ENCODE measurements around the gene ASXL2.

ASXL2 gene

DNA sequence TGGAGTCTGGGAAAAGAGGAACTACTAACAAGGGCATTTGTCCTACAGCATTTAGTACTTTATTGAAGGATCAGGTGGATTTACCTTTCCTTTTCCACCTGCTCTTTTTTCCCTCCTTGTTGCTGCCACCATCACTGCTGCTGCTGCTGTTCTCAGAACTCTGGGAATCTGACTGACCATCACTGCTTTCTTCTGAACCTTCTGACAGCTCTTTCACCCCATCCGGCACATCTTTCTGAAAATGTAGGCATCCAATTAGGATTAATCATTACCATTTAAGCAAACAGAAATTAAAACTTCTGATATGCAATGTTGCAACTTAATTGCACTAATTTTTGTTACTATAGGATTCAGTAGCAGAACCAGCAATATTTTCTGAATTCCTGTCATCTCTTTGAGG is 79.0 kb downstream of the ASXL2 start:
- no peak for DNase-seq (ENCODE audit: low spot score)

DNA sequence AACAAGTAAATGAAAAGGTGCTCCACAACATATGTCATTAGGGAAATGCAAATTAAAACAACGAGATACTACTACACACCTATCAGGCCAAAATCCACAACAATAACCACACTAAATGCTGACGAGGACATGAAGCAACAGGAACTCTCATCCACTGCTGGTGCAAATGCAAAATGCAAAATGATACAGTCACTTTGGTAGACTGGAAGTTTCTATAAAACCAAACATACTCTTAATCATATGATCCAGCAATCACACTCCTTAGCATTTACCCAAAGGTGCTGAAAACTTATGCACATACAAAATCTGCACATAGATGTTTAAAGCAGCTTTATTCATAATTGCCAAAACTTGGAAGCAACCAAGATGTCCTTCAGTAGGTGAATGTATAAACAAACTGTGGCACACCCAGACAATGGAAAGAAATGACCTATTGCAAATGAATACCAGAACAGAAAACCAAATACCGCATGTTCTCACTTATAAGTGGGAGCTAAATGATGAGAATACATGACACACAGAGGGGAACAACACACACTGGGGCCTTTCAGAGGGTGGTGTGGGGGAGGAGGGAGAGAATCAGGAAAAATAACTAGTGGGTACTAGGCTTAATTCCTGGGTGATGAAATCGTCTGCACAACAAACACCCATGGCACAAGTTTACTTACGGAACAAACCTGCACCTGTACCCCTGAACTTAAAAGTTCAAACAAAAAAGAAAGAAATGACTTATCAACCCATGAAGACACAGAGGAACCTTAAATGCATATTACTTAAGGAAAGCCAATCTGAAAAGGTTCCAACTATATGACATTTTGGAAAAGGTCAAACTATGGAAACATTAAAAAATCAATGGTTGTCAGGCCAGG is 80.4 kb downstream of the ASXL2 start:
- DNase-seq (ENCODE audit: low spot score): no peak

DNA sequence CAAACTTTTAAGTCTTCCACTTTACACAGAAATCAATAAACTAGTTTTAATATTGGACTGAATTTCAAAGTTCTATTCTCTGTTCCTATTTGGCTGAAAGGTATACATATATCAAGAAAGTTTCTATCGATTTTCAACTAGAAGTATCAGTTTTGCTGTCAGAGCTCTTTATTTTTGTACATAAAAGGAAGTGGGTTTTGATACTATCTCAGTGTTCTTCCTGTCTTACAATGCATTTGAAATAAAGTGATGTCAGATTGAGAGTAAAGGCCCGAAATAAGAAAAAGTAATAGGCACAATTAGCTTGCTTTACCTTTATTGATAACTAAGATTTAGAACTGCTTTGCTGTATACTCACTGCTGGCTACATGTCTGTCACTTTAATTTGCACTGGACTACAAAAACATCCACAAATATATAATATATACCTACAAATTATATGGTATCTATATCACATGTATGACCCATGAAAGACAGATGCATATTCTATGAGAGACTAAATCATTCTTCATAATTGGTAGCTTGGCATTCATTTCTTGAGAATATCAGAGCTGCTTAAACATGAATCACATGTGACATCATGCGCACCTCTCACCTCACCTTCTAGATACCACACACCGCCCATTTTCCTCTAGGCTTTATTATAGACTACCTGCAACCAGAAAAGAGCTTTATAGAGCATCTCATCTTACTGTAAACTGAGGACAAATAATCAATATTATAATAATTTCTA is 83.6 kb downstream of the ASXL2 start:
- no peak for DNase-seq (ENCODE audit: low spot score)

DNA sequence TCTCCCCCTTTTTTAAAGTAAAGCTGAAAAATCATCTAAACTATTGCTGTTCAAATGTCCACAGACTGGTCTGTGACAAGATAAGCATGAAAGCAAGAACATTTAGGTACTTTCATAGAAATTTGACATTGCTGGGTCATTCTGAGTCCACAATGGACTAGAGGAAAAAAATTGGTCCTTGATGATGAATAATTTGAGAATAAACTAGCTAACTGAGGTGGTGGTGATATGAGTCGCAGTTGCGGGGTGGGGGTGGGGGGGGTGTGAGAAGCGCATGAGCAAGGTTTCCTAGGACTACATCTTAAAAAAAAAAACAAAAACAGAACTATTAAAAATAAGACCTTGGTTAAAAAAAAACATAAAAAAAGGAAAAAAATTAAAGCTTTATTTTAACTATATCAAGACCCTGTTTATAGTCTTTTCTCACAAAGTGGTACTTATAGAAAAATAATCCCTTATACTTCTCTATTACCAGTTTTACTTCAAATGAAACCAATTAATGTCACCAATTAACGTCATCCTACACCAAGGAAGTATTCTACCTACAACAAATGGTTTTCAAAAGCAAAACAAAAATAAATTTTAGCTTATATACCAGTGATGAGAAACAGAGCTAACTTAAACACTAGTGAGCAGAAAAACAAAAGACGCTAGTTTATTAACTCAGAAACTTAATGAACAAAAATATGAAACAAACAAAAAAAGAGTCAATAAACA is 88.1 kb downstream of the ASXL2 start:
- DNase-seq (ENCODE audit: low spot score): no peak

DNA sequence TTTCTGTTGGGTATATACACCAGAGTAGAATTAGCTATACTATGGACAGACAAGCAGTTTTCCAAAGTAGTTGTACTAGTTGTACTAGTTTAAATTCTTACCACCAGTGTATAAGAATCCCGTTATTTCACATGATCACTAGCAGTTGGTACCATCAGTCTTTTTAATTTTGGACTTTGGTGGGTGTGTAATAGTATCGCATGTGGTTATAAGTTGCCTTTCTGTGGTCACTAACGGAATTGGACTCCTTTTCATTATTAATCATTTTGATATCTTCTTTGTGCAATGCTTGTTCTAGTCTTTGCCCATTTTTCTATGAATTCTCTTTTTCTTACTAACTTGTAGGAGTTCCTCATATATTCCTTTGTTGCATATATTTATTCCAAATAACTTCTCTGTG is 89.8 kb downstream of the ASXL2 start:
- DNase-seq (ENCODE audit: low spot score): no peak

DNA sequence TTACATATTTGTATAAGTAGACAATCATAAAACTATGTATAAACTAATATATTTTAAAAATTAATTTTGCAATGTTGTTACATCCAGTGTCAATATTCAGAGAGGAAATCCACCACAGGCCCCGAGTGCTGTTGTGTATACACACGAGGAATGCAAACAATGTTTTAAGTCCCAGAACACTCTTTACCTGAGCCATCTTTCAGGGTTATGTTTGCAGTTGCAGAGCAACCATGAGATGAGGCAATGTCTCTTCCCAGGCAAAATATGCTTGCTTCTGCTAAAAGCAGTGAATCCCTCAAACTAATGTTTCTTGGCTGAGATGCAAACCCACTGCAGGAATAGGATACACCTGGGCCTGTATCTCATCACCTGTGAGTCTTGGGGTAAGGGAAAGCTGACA is 91.3 kb downstream of the ASXL2 start:
- no peak for DNase-seq (ENCODE audit: low spot score)

DNA sequence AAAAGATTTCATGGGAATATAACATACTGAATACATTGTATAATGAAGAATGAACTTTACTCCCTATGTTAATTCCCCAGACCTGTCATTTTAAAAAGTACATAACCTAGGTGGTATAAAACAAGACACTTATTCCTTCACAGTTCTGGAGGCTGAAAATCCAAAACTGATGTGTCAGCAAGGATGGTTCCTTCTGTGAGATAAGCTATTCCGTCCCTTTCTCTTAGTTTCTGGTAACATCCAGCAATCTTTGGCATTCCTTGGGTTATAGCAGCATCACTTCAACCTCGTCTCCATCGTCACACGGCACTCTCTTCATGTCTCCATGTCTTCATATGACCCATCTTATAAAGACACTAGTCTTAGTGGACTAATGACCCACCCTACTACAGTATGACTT is 93.9 kb downstream of the ASXL2 start:
- no peak for DNase-seq (ENCODE audit: low spot score)

DNA sequence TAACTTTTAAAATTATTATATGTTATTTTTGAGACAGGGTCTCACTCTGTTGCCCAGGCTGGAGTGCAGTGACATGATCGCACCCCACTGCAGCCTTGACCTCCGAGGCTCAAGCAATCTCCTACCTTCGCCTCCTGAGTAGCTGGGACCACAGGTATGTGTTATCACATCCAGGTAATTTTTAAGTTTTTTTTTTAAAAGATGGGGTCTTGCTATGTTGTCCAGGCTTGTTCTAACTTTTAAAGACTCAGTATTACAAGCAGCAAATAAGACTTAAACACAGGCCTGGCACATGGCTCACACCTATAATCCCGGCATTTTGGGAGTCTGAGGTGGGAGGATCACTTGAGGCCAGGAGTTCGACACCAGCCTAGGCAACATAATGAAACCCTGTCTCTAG is 101.2 kb downstream of the ASXL2 start:
- DNase-seq (ENCODE audit: low spot score): no peak

DNA sequence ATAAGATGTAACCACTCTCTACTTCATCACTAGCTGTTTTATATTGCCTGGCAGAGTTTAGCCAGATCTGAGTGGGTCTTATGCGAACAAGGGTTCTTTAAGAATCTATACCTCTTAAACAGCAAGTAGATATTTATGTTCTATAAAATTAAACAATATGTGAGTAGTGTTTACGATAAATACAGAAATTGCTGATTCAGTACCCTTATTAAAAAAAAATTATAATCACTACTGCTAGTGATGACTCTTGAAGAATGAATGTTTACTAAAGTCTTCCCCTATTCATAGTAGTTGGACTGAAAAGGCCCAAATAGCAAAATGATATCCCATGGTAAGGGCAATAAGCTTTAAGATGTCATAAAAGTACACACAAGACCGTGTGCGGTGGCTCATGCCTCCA is 106.2 kb downstream of the ASXL2 start:
- DNase-seq (ENCODE audit: low spot score): no peak

DNA sequence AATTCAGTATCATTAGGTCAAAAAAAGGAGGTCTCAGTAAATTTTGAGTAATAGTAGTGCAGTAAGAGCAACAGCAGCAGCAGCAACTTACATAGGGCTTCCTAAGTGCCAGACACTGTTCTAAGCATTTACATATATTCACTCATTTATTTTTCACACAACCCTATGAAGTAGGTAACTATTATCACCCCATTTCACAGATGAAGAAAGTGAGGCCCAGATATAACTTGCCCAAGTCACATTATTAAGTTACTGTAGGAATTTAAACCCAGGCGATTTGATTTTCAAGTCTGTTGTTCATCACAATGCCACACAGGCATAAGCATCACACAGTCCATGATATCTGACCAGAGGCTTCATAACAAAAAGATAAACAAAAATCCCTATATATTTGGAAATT is 114.7 kb downstream of the ASXL2 start:
- DNase-seq (ENCODE audit: low spot score): no peak

DNA sequence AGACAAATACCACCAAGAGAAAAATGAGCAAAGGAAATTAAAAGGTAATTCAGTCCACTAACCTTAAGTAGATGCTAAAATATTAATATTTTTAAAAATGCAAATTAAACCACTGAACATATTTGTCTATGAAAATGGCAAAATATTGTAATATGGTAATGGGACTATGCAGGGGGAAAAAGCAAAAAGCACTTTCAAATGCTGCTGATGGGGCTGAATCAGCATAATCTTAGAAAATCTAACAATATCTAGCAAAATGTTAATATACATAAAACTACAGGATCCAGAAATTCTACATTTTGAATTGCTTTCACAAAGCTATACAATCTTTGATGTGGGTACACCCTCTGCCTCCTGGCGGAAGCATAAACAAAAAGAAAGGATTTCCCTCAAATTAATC is 118.0 kb downstream of the ASXL2 start:
- DNase-seq (ENCODE audit: low spot score): no peak

DNA sequence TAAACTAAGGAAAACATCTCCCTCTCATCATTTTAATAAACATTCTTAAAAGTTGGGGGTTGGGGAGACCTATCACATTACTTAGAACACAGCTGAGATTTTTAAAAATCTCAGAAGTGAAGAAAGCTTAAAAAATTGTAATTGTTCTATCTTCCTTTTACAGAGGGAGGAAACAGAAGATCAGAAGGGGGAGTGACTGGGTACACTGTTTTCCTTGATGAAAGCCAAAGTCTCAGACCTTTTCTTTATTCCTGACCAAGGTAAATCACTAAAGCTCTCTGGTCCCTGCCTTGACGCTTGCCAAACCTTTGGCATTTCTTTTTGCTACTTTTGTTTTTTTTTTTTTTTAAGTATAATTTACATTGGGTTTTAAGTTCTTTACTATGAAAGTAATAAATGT is 119.9 kb downstream of the ASXL2 start:
- DNase-seq (ENCODE audit: low spot score): no peak

DNA sequence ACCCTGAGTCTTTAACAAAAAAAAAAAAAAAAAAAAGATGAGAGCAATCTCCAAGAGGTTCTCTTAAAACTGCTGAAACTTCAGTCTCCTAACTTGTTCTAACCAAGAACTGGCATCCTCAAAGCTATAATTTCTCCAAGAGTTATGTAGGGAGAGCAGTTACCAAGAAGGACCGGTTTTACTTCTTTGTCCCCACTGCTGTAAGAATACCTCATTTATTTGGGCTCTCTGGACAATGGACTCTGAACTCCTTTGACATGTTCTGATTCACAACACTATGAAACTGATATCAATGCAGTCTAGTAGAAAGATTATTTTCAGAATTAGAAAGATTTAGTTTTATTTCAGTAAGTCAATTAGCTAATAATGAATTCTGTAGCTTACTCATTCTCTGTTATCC is 120.4 kb downstream of the ASXL2 start:
- no peak for DNase-seq (ENCODE audit: low spot score)

DNA sequence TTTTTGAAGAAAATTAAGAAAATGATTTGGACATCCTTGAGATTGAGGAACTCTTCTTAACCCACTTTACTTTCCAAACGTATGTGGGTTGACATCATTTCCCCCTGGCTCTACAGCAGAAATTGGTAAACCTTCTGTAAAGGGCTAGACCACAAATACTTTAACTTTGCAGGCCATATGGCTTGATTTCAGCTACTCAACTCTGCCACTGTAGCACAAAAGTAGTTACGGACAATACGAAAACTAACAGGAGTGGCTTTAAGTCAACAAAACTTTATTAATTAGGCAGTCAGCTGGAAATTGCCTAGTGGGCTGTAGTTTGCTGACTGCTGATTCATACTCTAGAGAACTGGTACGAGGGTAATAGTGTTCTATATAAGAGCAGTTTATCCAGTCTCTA is 121.8 kb downstream of the ASXL2 start:
- DNase-seq (ENCODE audit: low spot score): no peak

DNA sequence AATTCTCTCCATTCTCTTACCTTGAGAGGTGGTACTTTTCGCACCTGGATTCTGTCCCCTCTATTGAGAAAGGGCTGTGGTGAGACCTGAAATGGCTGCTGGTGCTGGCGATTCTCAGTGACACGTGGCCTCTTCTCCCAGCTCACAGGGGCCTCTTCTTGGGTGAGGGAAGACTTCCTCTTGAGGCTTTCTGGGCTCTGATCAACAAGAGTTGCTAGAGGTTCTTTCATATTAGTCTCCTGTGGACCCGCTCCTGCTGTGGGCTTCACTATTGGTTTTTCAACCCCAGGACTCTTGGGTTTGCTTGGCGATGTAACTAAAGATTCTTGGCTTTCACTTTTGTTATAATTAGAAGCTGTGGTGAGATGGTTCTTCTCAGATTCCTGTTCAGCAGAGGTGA is 128.6 kb downstream of the ASXL2 start:
- no peak for DNase-seq (ENCODE audit: low spot score)

DNA sequence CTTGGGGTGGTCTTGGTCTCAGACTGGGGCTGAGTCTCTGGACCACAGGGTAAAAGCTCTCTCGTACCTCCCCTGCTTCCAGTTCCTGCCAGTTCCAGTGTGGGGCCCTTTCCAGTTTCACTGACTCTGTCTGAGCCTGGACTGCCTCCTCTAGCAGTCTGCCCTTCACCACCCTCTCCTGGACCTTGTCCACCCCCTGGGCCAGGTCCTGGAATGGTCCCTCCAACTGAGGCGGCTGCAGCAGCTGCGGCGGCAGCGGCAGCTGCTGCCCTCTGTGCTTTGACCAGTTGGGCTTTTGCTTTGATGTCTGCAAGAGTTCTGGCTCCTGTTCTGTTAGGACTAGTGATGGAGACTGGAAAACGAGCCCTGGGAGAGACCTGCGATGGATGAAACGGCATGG is 134.2 kb downstream of the ASXL2 start:
- no peak for DNase-seq (ENCODE audit: low spot score)

DNA sequence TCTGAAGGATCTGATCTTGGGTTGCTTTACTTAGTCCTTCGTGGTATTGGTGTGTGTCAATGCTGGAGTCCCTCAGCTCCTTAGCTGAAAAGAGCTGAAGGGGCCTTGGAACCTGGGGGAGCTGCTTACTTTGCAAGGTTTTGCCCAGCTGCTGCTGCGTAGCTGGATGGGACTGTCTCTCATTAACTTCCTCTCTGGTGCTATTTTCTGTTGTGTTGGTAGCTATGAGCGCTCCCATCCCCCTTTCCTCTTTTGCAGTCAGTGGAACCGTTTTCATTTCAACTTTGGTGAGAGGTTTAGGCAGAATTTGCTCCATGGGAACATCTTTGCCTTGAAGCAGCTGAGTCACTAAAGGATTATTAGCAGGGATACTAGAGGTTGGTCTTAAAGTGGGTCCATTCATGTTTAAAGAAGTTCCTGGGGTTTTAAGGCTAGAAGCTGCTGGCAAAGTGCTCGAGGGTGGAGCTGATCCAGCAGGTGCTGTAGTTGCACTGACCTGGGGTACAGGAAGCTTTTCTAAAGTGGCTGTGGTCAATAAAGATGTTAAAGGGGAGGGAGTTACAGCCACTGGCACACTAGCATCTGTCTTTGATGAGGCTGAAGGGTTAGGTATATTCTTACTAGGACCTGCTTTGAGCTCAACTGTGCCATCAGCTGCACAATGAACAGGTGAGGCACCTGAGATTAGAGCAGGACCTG is 135.0 kb downstream of the ASXL2 start:
- DNase-seq (ENCODE audit: low spot score): no peak

DNA sequence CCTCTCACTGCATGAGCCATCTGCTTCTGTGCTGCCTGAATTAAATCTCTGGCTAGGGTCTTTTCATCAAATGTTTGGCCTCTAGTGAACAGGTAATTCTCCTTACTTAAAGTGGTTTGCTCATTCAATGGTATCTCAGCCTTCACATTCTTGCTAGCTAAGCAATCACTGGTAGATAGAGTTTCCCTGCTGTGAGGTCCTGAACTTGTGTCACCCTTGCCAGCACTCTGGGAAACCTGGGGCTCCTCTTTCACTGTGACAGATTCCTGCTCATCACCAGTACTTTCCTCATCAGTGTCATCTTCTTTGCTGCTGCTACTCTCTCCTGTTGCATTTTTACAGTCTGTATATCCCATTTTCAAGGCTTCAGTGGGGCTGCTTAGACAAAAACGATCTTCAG is 135.8 kb downstream of the ASXL2 start:
- no peak for DNase-seq (ENCODE audit: low spot score)

DNA sequence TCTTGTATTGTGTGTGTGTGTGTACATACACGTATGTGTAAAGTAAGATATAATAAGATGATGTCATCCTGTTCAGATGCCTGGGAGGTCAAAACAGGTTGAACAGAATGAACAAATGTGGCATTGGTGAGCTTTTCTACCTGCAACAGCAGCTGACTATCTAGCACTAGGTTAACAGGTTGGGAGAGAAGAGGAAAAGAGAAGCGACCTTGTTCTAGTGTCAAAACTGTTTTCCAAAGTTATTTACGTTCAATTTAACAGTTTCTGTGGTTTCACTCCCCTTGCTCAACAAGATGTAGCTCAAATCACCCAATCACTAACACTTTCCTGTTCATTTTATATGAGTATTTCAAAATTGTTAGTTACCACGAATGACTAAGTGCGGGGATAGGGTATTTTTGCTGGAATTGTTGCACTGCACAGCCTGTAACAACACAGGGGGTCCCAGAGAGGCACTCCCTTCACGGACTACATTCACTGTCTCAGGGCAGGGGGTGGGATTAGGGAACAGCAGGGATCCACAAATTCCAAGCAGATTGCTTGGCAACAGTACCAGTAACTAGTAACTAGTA is 137.4 kb downstream of the ASXL2 start:
- DNase-seq (ENCODE audit: low spot score): no peak

DNA sequence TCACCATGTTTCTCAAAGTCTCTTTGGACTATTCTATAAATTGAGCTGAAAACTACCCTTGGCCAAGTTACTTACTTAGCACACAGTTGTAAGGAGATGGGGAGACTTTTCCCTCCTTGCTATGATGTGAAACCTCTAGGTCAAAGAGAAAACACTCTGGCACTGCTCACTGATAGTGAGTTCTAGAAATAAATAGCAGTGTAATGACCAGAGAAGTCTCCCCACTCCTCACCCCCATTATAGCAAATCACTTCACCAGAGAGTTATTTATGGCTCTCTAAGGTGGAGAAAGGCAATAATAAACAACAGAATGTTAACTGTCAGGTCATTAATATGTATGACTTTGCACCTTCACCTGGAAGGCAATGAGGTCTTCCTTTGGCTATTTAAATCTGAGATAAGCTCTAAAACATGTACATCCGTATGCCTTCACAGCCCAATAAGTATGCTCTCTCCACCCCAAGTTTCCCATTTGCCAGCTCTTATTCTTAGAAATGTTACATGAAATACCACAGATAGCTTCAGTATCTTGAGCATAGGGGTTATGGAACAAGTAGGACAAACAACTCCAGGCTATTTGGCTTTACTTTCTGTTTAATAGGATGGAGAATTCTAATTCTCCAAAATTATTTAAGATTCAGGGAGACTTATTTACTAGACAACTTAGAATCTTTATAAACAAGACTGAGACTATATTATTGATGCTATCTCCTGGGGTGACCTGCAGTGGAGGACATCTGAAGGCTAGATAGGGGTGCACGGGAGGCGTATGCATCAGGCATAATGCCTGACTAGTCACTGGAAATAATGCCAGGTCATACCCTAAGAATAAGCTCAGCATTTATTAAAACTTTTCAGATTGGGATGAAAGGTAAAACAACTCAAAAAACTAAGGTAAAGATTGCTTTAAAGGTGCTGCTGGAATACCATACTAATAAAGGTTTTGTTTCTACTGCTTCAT is 139.6 kb downstream of the ASXL2 start:
- no peak for DNase-seq (ENCODE audit: low spot score)
